ENCODE results near the gene CLEC14A. TPM values are rescaled to one million over a fixed set of nuclear protein-coding genes. Genes with fewer than 3 reads are reported as not detected.

Gene CLEC14A
- total RNA-seq (2022; extraction: Qiagen RNA extraction; ENCODE audit: low read depth): not detected in 5 replicates

GRCh38 chr14:38255673-38256532 lies at the start of gene CLEC14A:
CLEC14A (minus strand) TSS chr14:38256093; CDS start chr14:38256022, 71 bp downstream.

GRCh38 chr14:38207736-38208617 lies 47.9 kb downstream of the CLEC14A start, which contains the start of gene SSTR1:
SSTR1 (plus strand) TSS chr14:38207904; CDS start chr14:38209390, 1,486 bp downstream.

Other genes with a start within 250 kb of the CLEC14A start
- not detected in 5 replicates for gene SSTR1, start 48.2 kb downstream of the CLEC14A start, total RNA-seq (2022; extraction: Qiagen RNA extraction; ENCODE audit: low read depth)

Data from A549 treated with ZK216348 at 1 μM for 4 hours (cell line).